Cerebellar nuclear complex (tissue), 1 donor: Measurements from ENCODE around the gene ADNP.

Experiments
- DNase-seq, 2 experiments: peaks; one replicate each; lab custom pipeline; 2025; lab: John Stamatoyannopoulos, UW

The ADNP gene

DNA sequence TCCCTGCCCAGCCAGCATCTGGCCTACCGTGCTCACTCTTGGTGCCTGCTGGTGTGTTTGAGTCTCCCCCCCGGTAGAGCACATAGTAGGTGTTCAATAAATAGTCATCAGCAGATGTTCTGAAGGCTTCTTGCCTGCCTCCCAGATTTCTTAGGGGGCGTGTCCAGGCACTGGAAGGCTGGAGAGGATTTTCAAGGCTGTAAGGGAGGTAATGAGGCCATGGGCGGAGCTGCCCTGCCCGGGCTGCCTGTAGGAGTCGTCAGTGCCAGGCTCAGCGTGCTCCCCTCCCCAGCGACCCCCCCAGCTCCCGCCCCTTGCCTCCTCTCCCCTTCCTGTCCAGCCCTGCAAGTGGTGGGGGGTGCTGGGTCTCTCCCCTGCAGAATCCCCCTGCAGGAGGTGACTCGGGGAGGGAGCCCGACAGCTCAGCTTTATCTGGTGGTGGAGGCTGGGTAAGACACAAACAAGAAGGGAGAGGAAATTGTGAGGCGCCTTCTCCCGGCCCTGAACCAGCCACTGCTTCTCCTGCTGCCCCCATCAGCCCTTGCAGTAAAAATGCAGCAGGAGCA, 80.4 kb downstream of the ADNP start:
- no peak for DNase-seq

DNA sequence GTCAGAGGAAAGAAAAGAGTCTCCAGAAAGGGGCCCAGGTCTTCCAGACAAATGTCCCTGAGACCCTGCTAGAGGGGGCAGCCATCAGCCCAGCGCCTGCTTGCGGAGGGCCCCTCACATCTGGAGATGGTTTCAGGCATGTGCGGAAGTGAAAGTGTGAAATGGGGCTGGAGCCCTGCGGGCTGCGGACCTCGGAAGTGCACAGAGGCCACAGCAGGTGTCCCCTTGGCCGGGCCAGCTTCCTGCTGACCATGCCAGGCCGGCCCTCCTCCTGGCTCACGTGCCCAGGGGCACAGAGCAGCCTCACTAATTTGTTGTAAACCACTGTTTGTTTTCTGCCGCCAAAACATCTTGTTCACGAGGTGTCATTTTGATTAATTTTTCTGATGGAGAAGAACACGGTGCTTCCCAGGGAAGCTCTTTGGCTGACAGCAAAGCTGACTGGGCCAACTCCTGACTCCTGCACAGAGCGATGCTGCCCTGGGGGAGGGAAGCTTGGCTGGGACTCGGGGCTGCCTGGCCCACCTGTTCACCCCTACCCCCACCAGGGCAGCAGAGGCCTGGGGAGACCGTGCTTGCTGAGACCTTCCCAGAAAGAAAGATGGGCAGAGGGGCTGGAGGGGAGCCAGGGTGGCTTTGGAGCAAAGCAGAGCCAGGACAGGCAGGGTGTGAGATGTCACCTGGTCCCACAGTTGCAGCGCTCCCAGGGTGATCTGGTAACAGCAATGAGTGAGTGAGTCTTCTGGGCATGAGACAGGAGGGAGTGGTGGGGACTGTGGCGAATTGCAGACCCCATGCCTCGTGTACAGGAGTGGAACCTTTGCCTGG, 82.2 kb downstream of the ADNP start:
- no peak for DNase-seq

DNA sequence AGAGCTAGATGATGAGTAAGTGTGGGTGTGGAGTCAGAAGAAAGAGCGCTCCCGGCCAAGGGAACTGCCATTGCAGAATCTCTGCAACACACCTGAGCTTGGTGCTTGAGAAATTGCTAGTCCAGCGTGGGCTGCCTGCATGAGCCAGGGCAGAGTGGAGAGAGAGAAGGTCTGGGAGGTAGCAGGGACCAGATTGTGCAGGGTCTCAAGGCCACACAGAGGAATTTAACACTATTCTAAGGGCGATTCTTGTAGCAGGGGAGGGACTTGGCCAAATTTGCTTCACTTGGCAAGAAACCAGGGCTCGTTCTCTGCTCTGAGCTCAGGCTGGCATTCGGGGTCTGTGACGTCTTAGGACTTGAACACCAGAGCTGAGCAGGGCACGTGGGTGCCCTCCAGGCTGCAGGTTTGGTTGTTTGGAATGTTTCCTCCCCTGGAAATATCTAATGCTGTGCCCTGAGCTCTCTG, 82.9 kb downstream of the ADNP start:
- DNase-seq = no peak

DNA sequence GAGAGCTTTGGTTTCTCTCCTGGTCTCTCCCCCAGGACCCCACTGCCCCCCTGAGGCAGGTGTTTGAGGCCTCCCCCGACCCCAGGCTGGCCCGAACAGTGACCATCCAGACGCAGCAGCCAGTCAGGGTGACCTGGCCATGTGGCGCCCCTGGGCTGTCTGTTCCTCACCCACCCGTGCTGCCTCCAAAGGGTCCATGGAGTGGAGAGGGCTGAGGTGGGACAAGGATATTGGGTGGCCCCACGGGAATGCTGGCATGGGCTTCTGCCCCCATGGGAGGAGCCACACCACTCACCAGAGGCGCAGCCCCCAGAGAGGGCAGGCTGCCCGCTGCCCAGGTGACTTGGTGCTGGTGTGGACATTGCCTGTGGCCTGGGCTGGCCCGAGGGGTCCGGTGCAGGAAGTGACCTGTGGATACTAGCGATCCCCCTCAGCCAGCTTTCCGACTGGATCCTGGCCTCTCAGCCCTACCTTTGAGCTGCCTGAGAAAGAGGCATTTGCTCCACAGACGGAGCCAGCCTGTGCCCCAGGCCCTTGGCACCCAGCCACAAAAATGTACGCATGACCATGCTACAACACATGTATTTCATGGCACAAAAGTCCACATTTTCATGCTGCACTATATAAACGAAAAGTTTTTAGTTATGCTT, 85.5 kb downstream of the ADNP start:
- no peak for DNase-seq

DNA sequence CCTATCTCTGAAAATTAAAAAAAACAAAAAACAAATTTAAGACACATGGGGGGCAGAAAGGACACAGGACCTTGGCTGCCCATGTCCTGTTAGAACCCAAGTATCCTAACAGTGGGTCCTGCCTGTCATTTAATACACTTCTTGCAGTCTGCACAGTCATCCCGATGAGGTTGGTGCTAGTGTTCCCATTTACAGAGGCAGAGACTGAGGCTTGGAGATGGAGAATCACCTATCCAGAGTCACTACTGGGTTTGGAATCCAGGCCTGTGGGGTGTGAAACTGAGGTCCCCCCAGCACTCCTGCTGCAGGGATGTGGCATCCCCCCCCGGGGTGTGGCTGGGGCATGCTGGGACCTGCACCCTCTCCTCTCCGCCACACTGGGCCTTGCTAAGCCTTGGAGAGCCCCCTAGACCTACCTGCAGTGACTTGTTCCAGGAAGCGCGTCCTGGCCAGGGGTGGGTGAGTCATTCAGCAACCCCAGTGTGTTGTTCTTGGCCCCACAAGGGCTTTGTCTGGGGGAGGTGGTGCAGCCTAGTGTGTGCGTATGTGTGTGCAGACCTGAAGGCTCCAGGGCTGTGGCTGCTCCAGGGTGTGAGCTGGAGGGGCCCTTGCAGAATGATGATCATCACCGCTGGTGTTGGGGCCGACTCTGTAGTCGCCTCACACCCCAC, 86.7 kb downstream of the ADNP start:
- no peak for DNase-seq

DNA sequence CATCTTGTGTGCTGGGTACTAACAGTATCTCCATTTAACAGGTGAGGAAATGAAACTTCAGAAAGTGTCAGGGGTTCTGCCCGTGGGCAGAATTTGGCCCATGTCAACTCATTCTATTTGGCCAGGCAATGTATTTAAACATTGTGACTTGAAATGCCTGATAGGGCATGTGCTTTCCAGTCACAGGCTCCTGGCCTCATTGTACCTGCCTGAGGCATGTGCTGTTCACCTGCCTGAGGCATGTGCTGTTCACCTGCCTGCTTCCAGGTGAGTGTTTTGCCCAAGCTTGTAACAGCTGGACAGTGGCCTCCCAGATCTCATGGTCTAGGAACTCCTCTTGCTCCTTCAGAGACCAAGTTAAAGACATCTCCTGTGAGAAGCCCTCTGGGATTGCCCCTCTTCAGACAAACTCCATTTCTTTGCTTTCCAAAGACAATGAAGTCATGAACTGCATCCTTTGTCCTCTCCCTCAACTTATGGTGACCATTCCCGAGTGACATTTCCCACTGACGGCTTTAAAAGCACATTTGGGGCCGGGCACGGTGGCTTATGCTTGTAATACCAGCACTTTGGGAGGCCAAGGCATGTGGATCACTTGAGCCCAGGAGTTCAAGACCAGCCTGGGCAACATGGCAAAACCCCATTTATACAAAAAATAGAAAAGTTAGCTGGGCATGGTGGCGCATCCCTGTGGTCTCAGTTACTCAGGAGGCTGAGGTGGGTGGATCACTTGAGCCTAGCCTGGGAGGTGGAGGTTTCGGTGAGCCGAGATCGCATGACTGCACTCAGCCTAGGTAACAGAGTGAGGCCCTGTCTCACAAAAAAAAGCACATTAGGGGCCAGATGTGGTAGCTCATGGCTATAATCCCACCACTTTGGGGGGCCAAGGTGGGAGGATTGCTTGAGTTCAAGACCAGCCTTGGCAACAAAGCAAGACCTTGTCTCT, 87.6 kb downstream of the ADNP start:
- no peak for DNase-seq

DNA sequence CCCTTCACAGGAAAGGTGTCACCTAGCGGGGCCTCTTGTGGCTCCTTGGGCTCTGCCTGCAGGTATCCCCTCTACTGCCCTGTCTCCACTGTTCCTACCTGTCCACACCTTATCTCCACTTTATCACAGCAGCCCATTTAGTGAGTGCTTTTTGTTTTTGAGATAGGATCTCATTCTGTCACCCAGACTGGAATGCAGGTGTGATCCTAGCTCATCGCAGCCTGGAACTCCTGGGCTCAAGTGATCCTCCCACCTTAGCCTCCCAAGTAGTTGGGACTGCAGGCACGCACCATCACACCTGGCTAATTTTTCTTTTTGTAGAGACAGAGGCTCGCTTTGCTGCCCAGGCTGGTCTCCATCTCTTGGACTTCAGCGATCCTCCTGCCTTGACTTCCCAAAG, 88.4 kb downstream of the ADNP start:
- no peak for DNase-seq
